HT-29 (cell line): ENCODE data around the gene CREB3L2. TPM values are rescaled to one million over a fixed set of nuclear protein-coding genes. Genes with fewer than 3 reads are reported as not detected.
"Not testable (repeated sequence)": the region's sequence is repeated elsewhere in the genome, so short reads cannot be mapped to it uniquely, and the experiment has no call there.

Experiments
- DNase-seq: peaks from one replicate; pipeline ENCODE4 v3.0.0-alpha.2; 2015; ENCODE audit warnings: low spot score
- total RNA-seq: library from RNA; depleted of rRNA; stranded (reverse); fragments of >200 nt; shearing (Covaris generic); gene quantifications from 2 replicates; pipeline ENCODE4 v1.2.3, GENCODE V29; 2014

The CREB3L2 gene
- total RNA-seq, 1 experiment from 2014 or later, result 3.2 TPM

GRCh38 chr7:137935884-137936508, 65.9 kb downstream of the CREB3L2 start:
- no peak for DNase-seq

- no peak for DNase-seq
These were observed 66.7 kb downstream of the CREB3L2 start for GRCh38 chr7:137934941-137935883.

GRCh38 chr7:137934176-137934826, 67.6 kb downstream of the CREB3L2 start:
- no peak for DNase-seq

- no peak for DNase-seq
These were observed 68.4 kb downstream of the CREB3L2 start for GRCh38 chr7:137933270-137934017.

- DNase-seq, result no peak
These were observed 69.0 kb downstream of the CREB3L2 start for GRCh38 chr7:137932881-137933269.

- DNase-seq, result no peak
These were observed 70.1 kb downstream of the CREB3L2 start for GRCh38 chr7:137931823-137932222.

GRCh38 chr7:137930581-137930980, 71.3 kb downstream of the CREB3L2 start:
- DNase-seq, result no peak

GRCh38 chr7:137928626-137929025, 73.3 kb downstream of the CREB3L2 start:
- no peak for DNase-seq

- no peak for DNase-seq
These were observed 74.5 kb downstream of the CREB3L2 start for GRCh38 chr7:137927386-137927785.

- not testable (repeated sequence) for DNase-seq
These were observed 75.7 kb downstream of the CREB3L2 start for GRCh38 chr7:137926206-137926605.

- no peak for DNase-seq
These were observed 76.1 kb downstream of the CREB3L2 start for GRCh38 chr7:137925754-137926153.

GRCh38 chr7:137925091-137925490, 76.8 kb downstream of the CREB3L2 start:
- DNase-seq, result no peak

- no peak for DNase-seq
These were observed 78.5 kb downstream of the CREB3L2 start for GRCh38 chr7:137923380-137923779.

- no peak for DNase-seq
These were observed 81.1 kb downstream of the CREB3L2 start for GRCh38 chr7:137920637-137921399.

GRCh38 chr7:137919987-137920386, 81.9 kb downstream of the CREB3L2 start:
- no peak for DNase-seq

GRCh38 chr7:137916980-137917645, 84.8 kb downstream of the CREB3L2 start:
- DNase-seq, result no peak

- no peak for DNase-seq
These were observed 85.3 kb downstream of the CREB3L2 start for GRCh38 chr7:137916564-137916963.

- DNase-seq, result no peak
These were observed 86.6 kb downstream of the CREB3L2 start for GRCh38 chr7:137915266-137915665.

- no peak for DNase-seq
These were observed 87.9 kb downstream of the CREB3L2 start for GRCh38 chr7:137913985-137914384.

- DNase-seq, result no peak
These were observed 92.8 kb downstream of the CREB3L2 start for GRCh38 chr7:137909042-137909441.
